ENCODE results near the gene GPR22.

GRCh38 chr7:107450970-107451369 is 18.9 kb upstream of the GPR22 start:
- TF ChIP-seq, protein P1, sequence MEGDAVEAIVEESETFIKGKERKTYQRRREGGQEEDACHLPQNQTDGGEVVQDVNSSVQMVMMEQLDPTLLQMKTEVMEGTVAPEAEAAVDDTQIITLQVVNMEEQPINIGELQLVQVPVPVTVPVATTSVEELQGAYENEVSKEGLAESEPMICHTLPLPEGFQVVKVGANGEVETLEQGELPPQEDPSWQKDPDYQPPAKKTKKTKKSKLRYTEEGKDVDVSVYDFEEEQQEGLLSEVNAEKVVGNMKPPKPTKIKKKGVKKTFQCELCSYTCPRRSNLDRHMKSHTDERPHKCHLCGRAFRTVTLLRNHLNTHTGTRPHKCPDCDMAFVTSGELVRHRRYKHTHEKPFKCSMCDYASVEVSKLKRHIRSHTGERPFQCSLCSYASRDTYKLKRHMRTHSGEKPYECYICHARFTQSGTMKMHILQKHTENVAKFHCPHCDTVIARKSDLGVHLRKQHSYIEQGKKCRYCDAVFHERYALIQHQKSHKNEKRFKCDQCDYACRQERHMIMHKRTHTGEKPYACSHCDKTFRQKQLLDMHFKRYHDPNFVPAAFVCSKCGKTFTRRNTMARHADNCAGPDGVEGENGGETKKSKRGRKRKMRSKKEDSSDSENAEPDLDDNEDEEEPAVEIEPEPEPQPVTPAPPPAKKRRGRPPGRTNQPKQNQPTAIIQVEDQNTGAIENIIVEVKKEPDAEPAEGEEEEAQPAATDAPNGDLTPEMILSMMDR (IDR thresholded peaks at IDR 0.05): no peak
- no peak for TF ChIP-seq POLR2A (IDR thresholded peaks at IDR 0.05)
